GM18868 (cell line): Measurements from ENCODE around the gene HMGXB3.

Experiments used
- ATAC-seq: cut with Tn5 transposase; IDR thresholded peaks from one replicate; pipeline ENCODE4 v1.9.1; 2021; ENCODE audit warnings: mild to moderate bottlenecking, moderate library complexity; ENCODE audit not compliant: unreplicated experiment

HMGXB3 gene

GRCh38 chr5:150000256-150000989, at the start of gene HMGXB3, which contains the start of gene TIGD6:
Gene HMGXB3, plus strand, starts transcription at chr5:150000739. Its CDS starts 4,114 bp downstream, at chr5:150004853.
Gene TIGD6, minus strand, starts transcription at chr5:150000654. Its CDS starts 4,306 bp downstream, at chr5:149996348.
- peak; percentile 89 for ATAC-seq

DNA sequence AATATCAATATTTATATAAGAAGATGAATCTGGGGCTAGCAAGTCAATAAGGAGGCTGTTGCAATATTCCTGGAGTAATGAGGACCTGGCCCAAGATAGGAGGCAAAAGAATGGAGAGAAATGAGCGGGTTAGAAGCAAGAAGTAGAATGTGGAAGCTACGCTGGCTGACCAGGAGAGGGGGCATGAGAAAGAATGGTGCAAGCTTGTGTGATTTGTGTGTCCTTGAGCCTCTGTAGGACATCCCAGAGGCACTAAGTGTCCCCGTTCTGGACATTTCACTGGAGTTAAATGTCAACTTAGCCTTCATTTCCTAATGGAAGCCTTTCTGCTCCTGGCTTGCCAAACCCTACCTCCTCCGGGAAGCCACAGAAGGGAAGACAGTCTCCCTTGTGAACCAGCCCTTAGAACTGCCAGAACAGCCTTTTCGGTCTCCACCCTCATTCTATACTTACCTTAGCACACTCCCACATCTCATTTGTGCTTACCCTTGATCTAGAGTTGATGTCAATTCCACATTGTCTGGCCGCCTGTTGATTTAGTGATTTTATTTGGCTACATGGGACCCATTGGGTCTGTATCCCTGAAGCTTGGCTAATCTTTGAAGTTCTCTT, 49.3 kb upstream of the HMGXB3 start:
- ATAC-seq = no peak

- ATAC-seq = no peak
Observed at GRCh38 chr5:149953436-149954121, 47.0 kb upstream of the HMGXB3 start.

DNA sequence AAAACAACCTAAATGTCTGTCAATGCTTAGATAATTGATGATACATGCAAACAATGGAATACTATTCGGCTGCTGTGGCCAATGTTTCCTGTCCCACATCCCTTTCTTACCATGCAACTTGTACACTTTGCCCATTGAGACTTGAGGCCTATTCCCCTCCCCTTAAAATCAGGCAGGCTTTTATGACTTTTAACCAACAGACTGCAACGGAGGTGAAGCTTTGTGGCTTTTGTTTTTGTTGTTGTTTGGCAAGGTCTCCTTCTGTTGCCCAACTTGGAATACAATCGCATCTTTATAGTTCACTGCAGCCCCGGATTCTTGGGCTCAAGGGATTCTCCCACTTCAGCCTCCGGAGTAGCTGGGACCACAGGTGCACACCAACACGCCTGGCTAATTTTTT, 45.7 kb upstream of the HMGXB3 start:
- ATAC-seq = no peak

DNA sequence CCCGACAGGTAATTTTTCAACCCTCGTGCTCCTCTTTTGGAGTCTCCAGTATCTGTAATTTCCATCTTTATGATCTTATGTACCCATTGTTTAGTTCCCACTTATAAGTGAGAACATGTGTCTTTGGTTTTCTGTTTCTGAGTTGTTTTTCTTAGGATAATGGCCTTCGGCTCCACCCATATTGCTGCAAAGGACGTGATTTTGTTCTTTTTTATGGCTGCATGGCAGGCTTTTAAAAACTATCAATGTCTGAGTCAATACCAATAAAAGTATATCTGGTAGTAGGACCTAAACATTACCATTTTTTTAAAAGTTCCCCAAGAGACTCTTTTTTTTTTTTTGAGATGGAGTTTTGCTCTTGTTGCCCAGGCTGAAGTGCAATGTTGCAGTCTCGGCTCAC, 43.9 kb upstream of the HMGXB3 start:
- ATAC-seq = no peak

- ATAC-seq = no peak
Observed at GRCh38 chr5:149957855-149958254, 42.7 kb upstream of the HMGXB3 start.

- no peak for ATAC-seq
Observed at GRCh38 chr5:149959406-149960236, 40.9 kb upstream of the HMGXB3 start.

- peak; percentile 99 for ATAC-seq
Observed at GRCh38 chr5:149960272-149961185, 40.0 kb upstream of the HMGXB3 start, which contains the start of gene SLC26A2. Gene SLC26A2, plus strand, starts transcription at chr5:149960758. Its CDS starts 16,895 bp downstream, at chr5:149977653.

GRCh38 chr5:149961186-149961685, 39.3 kb upstream of the HMGXB3 start:
- ATAC-seq = no peak

DNA sequence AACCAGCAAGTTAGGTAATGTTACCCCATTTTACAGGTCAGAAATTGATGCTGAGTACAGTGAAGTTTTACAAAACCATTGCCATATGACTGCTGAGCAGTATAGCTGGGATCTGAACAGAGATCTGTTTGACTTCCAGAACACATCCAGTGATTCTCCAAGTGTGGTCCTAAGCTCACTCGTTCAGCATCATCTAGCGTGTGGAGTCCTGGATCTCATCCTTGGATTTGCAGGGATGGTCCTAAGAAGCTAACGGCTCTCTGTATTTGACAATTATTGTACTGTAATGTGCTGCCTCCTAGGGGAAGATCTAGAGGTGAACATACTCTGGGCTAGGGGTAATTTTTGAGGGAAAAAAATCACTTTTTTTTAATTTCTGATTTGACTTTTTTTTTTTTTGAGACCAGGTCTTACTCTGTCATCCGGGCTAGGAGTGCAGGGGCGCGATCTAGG, 38.6 kb upstream of the HMGXB3 start:
- ATAC-seq = no peak

DNA sequence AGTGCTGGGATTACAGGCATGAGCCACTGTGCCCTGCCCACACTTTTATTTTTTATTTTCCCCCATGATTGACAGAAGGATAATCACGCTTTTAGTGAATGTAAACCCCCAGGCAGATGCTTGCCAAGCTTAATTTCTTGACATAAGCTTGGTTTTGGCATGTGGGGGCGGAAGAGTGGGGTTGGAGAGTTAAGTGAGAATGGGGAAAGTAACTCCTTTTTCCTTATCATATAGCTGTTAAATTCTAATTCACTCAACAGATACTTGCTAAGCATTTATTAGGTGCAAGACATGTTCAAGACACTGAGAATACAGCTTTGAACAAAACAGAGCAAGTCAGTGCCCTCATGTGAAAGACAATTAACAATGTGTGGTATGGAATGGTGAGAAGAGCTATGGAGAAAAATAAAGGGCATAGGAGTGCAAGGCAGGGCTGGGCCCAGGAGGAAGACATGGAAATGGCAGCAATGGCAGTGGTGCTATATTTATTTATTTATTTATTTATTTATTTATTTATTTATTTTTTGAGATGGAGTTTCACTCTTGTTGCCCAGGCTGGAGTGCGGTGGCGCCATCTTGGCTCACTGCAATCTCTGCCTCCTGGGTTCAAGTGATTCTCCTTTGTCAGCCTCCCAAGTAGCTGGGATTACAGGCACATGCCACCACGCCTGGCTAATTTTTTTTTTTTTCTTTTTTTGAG, 37.8 kb upstream of the HMGXB3 start:
- no peak for ATAC-seq

DNA sequence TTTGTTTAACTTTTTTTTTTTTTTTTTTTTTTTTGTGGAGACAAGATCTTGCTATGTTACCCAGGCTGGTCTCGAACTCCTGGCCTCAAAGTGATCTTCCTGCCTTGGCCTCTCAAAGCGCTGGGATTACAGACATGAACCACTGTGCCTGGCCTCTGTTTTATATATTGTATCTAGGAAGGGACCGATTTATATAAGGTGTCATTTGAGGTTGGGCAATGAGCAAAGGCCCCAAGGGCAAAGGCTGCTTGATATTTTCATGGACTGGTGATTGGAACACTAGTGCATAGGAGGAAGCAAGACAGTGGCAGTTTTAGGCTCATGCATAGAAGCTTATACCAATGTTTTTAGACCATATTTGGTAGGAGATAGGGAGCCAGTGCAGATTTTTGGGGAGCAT, 36.8 kb upstream of the HMGXB3 start:
- no peak for ATAC-seq

- no peak for ATAC-seq
Observed at GRCh38 chr5:149966946-149967345, 33.6 kb upstream of the HMGXB3 start.

DNA sequence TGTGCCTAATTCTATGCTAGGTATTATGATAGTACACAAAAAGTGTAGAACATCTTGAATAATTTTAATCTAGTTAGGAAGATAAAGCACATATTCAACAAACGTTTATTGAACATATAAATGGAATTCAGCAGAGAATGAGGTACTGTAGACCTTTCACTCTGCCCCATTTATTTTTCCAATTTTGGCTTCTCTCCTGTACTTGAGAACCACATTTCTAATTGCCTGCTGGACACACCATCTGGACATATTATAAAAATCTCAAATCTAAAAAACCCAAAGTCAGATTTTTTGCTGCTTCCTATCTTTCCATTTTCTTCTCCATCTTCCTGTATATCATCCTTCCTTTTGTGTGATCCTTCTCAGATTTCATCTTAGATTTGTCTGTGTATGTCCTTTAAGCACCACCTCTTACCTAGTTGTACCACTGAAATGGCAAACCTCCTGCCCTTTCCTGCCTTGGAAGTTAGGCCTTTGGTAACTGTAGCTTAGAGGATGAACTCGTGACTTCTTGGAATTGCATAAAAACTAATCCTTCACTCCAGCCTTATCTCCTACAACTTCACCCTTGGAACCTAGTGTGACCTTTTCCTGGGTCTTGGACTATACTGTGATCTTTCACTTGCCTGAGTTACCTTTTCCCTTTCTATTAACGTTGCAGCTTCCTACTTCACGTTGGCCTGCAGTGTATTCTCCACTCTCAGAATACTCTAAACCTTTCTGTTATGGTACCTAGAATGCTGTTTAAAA, 31.2 kb upstream of the HMGXB3 start:
- no peak for ATAC-seq

DNA sequence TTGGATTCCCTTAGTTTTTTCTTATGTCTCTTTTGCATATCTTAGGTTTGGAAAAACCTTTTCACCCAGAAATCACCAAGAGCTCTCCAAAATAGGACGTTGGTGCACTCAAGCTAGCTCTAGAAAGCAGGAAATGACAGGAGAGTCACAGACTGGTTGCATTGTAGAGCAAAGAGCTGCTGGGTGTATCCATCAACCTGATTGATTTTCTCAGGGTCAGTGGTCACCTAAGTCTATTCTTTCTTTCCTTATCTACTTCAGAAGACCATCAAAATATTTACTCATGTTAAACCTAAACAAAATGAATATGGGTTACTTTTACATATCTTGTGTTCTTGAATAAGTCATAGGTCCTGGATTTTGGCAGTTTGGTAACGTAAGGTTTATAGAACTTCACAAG, 25.1 kb upstream of the HMGXB3 start:
- no peak for ATAC-seq

GRCh38 chr5:149979896-149980295, 20.6 kb upstream of the HMGXB3 start:
- no peak for ATAC-seq

DNA sequence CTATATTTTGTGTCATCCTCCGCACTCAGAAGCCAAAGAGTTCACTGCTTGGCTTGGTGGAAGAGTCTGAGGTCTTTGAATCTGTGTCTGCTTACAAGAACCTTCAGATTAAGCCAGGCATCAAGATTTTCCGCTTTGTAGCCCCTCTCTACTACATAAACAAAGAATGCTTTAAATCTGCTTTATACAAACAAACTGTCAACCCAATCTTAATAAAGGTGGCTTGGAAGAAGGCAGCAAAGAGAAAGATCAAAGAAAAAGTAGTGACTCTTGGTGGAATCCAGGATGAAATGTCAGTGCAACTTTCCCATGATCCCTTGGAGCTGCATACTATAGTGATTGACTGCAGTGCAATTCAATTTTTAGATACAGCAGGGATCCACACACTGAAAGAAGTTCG, 19.3 kb upstream of the HMGXB3 start:
- ATAC-seq = no peak

DNA sequence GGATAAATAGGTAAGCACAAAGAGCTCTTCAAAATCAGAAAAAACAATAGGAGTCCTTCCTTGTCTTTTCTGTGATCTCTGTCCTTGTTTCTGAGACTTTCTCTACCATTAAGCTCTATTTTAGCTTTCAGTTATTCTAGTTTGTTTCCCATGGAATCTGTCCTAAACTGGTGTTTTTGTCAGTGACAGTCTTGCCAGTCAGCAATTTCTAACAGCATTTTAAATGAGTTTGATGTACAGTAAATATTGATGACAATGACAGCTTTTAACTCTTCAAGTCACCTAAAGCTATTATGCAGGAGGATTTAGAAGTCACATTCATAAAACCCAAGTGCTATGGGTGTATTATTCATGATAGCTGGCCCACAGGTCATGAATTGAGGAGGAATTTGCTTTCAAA, 18.0 kb upstream of the HMGXB3 start:
- no peak for ATAC-seq
